ENCODE results near the gene TRIM71.
A peak's percentile ranks its signal among the peaks of the same experiment; 100 is the strongest.
"Not testable (repeated sequence)": the region's sequence is repeated elsewhere in the genome, so short reads cannot be mapped to it uniquely, and the experiment has no call there.

TRIM71 gene

GRCh38 chr3:32817558-32818228, at the start of gene TRIM71:
Gene TRIM71, plus strand, starts transcription at chr3:32817997. Its CDS starts 84 bp downstream, at chr3:32818081.
- peaks cover 63% of the 10 kb centered on the region for H3K4me1 ChIP-seq (ENCODE audit: insufficient read depth, low read length)
- no peaks in the 10 kb centered on the region for H3K27me3 ChIP-seq (ENCODE audit: insufficient read depth, low read length)
- peak within 1 kb of the TSS; percentile 65 for H3K4me3 ChIP-seq (ENCODE audit: low read length)
- no peaks in the 10 kb centered on the region for H3K9me3 ChIP-seq (ENCODE audit: low read length)
- peak within 1 kb of the TSS; percentile 59 for H2AFZ ChIP-seq (ENCODE audit: low read depth, low read length)
- H3K36me3 ChIP-seq (ENCODE audit: insufficient read depth, low read length): peaks cover 10% of the 10 kb centered on the region

DNA sequence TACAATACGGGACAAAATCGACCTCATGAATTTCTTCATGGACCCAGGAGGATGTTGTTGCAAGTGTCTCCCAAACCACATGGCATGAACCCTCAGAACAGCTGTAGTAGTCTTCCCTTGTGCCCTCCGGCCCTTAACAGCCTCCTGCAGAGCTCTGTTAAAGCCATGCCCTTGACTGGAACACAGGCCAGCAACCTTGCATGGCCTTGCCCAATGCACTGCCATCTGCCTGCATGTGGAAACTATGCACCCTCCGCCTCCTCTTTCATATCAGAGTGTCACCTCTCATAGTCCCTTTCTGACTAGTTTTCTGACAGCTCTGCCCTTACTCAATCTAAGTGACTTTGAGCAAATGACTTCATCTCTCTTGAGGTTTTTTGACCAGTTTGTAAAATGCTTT, 39.4 kb upstream of the TRIM71 start:
- H3K4me1 ChIP-seq (ENCODE audit: insufficient read depth, low read length): peaks cover 14% of the 10 kb centered on the region
- H3K36me3 ChIP-seq (ENCODE audit: insufficient read depth, low read length): peaks cover 26% of the 10 kb centered on the region
- H3K9me3 ChIP-seq (ENCODE audit: low read length): no peaks in the 10 kb centered on the region
- no peak overlapping the region for H3K4me3 ChIP-seq (ENCODE audit: low read length)
- H2AFZ ChIP-seq (ENCODE audit: low read depth, low read length): no peak overlapping the region
- H3K27me3 ChIP-seq (ENCODE audit: insufficient read depth, low read length): no peaks in the 10 kb centered on the region

GRCh38 chr3:32780071-32780734, 37.6 kb upstream of the TRIM71 start:
- Histone ChIP-seq H3K27me3 (ENCODE audit: insufficient read depth, low read length) (no peaks in the 10 kb centered on the region), H3K36me3 (ENCODE audit: insufficient read depth, low read length) (peaks cover 10% of the 10 kb centered on the region), H3K4me3 (ENCODE audit: low read length) (peak overlapping the region; percentile 55), H2AFZ (ENCODE audit: low read depth, low read length) (peak overlapping the region; percentile 40), H3K9me3 (ENCODE audit: low read length) (no peaks in the 10 kb centered on the region), H3K4me1 (ENCODE audit: insufficient read depth, low read length) (peaks cover 14% of the 10 kb centered on the region)

- H3K4me3 ChIP-seq (ENCODE audit: low read length): peak overlapping the region; percentile 55
- peaks cover 8% of the 10 kb centered on the region for H3K36me3 ChIP-seq (ENCODE audit: insufficient read depth, low read length)
- no peaks in the 10 kb centered on the region for H3K9me3 ChIP-seq (ENCODE audit: low read length)
- H2AFZ ChIP-seq (ENCODE audit: low read depth, low read length): peak overlapping the region; percentile 40
- peaks cover 14% of the 10 kb centered on the region for H3K4me1 ChIP-seq (ENCODE audit: insufficient read depth, low read length)
- H3K27me3 ChIP-seq (ENCODE audit: insufficient read depth, low read length): no peaks in the 10 kb centered on the region
These were observed 37.0 kb upstream of the TRIM71 start for GRCh38 chr3:32780735-32781210.

DNA sequence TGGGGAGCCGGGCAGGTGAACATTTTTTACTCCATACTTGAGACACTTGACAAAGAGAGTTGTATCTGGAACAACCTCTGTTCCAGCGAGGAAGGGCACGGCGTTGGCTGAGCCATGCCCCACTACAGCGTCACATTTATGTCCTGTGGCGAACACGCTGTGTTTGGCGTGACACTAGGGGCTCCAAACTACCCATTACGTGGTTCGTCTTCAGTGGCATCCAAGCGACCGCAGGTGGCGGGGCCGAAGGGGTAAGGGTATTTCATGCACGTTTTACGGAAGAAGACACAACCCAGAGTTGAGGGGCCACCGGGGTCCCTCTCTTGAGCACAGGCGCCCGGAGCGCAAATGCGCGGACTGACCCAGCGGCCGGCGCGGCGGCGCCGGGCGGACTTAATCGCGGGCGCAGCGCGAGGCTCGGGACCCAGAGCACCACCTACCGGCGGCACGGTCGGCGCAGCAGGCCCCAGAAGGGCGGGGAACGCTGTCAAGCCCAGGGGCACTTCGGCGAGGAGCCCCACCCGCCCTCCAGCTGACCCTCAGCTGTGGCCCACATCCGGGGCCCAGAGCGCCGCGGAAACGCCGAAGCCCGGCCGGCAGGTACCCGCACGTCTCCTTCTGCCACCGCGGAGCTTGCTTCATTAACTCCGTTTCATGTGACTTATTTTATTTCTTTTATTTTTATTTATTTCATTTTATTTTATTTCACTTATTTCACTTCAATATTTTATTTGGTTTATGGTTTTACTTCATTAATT, 36.4 kb upstream of the TRIM71 start:
- H3K27me3 ChIP-seq (ENCODE audit: insufficient read depth, low read length): no peaks in the 10 kb centered on the region
- H3K4me3 ChIP-seq (ENCODE audit: low read length): peak overlapping the region; percentile 55
- peak overlapping the region; percentile 40 for H2AFZ ChIP-seq (ENCODE audit: low read depth, low read length)
- H3K4me1 ChIP-seq (ENCODE audit: insufficient read depth, low read length): peaks cover 14% of the 10 kb centered on the region
- peaks cover 2% of the 10 kb centered on the region for H3K36me3 ChIP-seq (ENCODE audit: insufficient read depth, low read length)
- no peaks in the 10 kb centered on the region for H3K9me3 ChIP-seq (ENCODE audit: low read length)

DNA sequence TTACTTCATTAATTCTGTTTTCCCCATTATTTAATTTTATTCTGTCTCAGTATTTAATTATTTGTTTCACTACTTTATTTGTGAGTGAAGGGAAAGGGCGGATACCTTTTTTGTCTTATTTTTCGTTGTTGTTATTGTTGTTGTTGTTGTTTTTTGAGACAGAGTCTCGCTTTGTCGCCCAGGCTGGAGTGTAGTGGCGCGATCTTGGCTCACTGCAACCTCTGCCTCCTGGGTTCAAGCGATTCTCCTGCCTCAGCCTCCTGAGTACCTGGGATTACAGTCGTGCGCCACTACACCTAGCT, 35.9 kb upstream of the TRIM71 start:
- not testable (repeated sequence) for H2AFZ ChIP-seq (ENCODE audit: low read depth, low read length); H3K9me3 ChIP-seq (ENCODE audit: low read length); H3K27me3 ChIP-seq (ENCODE audit: insufficient read depth, low read length); H3K36me3 ChIP-seq (ENCODE audit: insufficient read depth, low read length)
- Histone ChIP-seq H3K4me3 (ENCODE audit: low read length) (peak overlapping the region; percentile 55), H3K4me1 (ENCODE audit: insufficient read depth, low read length) (peaks cover 14% of the 10 kb centered on the region)

DNA sequence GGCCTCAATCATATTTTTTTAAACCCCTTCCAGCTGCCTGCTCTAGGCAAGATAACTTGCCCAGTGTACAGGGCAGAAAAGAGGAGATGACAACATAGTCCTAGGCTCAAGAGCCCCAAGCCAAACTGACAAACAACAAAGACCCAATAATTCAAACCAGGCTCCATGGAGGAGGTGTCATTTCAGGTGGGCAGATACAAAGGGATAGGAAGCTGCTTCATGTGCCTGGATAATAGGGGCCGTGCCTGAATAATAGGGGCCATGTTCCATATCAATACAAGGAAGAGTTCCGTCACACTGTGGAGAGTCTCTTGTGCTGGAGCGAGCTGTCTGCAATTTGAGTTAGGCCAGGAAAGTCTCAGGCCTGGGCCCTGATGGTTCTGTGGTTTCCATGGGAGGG, 35.4 kb upstream of the TRIM71 start:
- Histone ChIP-seq H3K36me3 (ENCODE audit: insufficient read depth, low read length) (no peaks in the 10 kb centered on the region), H3K4me3 (ENCODE audit: low read length) (no peak overlapping the region), H3K9me3 (ENCODE audit: low read length) (no peaks in the 10 kb centered on the region), H2AFZ (ENCODE audit: low read depth, low read length) (no peak overlapping the region), H3K27me3 (ENCODE audit: insufficient read depth, low read length) (no peaks in the 10 kb centered on the region), H3K4me1 (ENCODE audit: insufficient read depth, low read length) (peaks cover 14% of the 10 kb centered on the region)

DNA sequence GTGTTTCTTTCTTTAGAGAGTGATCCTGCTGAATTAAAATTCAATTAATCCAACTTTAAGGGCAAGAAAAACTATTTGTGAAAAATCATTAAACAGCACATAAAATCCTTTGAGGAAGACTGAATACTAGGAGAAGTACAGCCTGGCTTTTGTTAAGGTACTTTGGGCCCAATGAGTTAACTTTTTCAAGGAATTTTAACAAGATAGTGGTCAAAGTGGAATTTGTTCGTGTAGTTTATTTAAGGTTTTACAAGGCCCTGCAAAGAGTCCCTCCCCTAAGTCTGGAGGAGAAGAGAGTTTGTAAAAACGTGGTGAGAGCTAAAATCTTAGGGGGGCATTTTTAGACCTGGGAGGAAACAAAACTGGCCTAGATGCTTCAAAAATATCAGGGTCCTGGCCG, 26.0 kb upstream of the TRIM71 start:
- Histone ChIP-seq H3K9me3 (ENCODE audit: low read length) (no peaks in the 10 kb centered on the region), H3K4me3 (ENCODE audit: low read length) (no peak overlapping the region), H3K4me1 (ENCODE audit: insufficient read depth, low read length) (no peaks in the 10 kb centered on the region), H2AFZ (ENCODE audit: low read depth, low read length) (no peak overlapping the region), H3K27me3 (ENCODE audit: insufficient read depth, low read length) (no peaks in the 10 kb centered on the region), H3K36me3 (ENCODE audit: insufficient read depth, low read length) (no peaks in the 10 kb centered on the region)

DNA sequence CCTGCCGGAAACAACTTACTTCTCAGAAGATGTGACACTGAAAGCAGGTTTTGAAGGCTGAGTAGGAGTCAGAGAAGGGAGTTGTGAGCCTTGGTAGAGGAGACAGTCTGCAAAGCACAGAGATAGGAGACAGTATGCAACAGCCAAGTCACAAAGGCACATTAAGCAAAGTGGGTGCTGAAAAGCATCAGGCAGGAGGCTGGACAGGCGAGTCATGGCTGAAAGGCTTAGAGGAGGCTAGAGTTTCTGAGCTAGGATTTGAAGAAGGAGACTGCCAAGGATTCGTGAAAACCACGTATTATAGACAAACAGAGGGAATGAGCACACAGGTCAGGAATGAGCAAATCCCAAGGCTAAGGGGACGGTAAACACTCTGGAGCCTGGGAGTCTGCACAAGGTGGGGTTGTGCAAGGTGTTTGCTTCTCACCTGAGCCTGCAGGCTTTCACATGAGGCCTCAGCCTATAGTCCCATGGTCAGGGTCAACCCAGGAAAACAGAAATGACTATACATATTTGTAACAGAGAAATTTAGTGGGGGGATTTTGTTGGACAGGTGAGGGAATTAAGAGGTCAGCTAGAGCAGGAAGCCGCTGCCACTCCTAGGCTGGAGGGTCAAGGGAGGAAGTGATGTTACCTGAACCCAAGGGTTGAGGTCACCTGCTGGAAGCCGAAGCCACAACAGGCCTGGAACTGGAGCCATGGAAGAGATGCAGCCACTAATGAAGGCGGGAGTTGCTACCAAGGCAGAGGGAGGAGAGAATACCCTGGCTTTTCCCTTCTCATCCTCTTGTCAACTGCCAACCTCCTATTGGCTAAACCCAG, 23.1 kb upstream of the TRIM71 start:
- Histone ChIP-seq H2AFZ (ENCODE audit: low read depth, low read length) (no peak overlapping the region), H3K4me1 (ENCODE audit: insufficient read depth, low read length) (no peaks in the 10 kb centered on the region), H3K9me3 (ENCODE audit: low read length) (no peaks in the 10 kb centered on the region)

GRCh38 chr3:32796384-32796950, 21.3 kb upstream of the TRIM71 start:
- not testable (repeated sequence) for H3K27me3 ChIP-seq (ENCODE audit: insufficient read depth, low read length); H3K36me3 ChIP-seq (ENCODE audit: insufficient read depth, low read length); H3K4me1 ChIP-seq (ENCODE audit: insufficient read depth, low read length); H3K9me3 ChIP-seq (ENCODE audit: low read length); H3K4me3 ChIP-seq (ENCODE audit: low read length); H2AFZ ChIP-seq (ENCODE audit: low read depth, low read length)

More for the DNA sequence above, 23.1 kb upstream of the TRIM71 start:
- no peak overlapping the region for H3K4me3 ChIP-seq (ENCODE audit: low read length)
- no peaks in the 10 kb centered on the region for H3K27me3 ChIP-seq (ENCODE audit: insufficient read depth, low read length)
- H3K36me3 ChIP-seq (ENCODE audit: insufficient read depth, low read length): no peaks in the 10 kb centered on the region

DNA sequence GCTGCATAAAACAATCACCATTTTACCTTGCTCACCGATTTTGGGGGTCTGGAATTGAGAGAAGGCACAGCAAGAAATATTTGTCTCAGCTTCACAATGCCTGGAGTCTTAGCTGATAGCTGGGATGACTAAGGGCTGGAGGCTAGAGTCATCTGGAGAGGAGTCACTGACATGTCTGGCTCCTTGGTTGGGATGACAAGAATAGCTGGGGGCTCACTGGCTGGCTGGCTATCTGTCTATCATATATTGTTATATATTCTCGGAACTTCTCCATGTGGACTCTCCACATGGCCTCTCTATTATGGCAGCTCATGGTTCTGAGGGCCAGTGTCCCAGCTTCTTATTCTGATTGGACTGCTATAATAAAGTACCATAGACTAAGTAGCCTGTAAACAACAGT, 20.0 kb upstream of the TRIM71 start:
- Histone ChIP-seq H3K4me3 (ENCODE audit: low read length) (no peak overlapping the region), H3K9me3 (ENCODE audit: low read length) (no peaks in the 10 kb centered on the region), H3K36me3 (ENCODE audit: insufficient read depth, low read length) (no peaks in the 10 kb centered on the region), H3K4me1 (ENCODE audit: insufficient read depth, low read length) (no peaks in the 10 kb centered on the region), H2AFZ (ENCODE audit: low read depth, low read length) (no peak overlapping the region), H3K27me3 (ENCODE audit: insufficient read depth, low read length) (no peaks in the 10 kb centered on the region)

DNA sequence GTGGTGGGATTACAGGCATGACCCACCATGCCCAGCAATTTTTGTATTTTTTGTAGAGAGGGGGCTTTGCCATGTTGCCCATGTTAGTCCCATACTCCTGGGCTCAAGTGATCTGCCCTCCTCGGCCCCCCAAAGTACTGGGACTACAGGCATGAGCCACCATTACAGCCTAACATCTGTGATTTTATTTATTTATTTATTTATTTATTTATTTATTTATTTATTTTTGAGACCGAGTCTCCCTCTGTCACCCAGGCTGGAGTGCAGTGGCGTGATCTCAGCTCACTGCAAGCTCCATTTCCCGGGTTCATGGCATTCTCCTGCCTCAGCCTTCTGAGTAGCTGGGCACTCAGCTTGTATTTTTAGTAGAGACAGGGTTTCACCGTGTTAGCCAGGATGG, 16.4 kb upstream of the TRIM71 start:
- H2AFZ ChIP-seq (ENCODE audit: low read depth, low read length); H3K36me3 ChIP-seq (ENCODE audit: insufficient read depth, low read length); H3K4me3 ChIP-seq (ENCODE audit: low read length); H3K27me3 ChIP-seq (ENCODE audit: insufficient read depth, low read length); H3K9me3 ChIP-seq (ENCODE audit: low read length); H3K4me1 ChIP-seq (ENCODE audit: insufficient read depth, low read length): not testable (repeated sequence)

Data from neuron (in vitro differentiated cells).